Astrocyte (in vitro differentiated cells and primary cell): ENCODE data around the gene DPH6.

Experiments
- EZH2 ChIP-seq: IDR thresholded peaks from 2 replicates; pipeline ENCODE4 v1.6.1; 2012; ENCODE audit warnings: mild to moderate bottlenecking, low read length, inconsistent platforms; ENCODE audit not compliant: insufficient read depth
- TF ChIP-seq, protein P1 (sequence below): IDR thresholded peaks from 2 replicates; pipeline ENCODE4 v1.5.1; 2011; ENCODE audit warnings: low read depth, mild to moderate bottlenecking, inconsistent platforms, low read length, moderate library complexity; ENCODE audit not compliant: insufficient read depth

DNA sequence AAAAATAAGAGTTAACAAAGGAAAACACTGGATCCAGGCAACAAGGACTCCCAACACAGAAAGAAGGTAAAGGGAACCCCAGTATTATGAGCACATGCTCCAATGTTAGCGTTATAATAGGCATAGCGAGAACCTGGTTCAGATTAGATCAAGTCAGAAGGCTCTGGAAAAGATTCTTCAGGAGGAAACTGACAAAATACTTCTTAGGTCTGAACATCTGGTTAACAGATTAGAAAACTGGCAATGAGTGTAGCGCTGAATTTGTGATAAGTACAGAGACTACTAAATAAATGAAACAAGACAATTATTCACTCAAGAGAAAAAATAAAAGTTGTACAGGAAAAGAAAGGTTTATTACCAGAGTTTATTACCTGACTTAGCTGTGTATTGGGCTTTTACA is 146.1 kb downstream of the DPH6 start:
- TF ChIP-seq, protein P1, sequence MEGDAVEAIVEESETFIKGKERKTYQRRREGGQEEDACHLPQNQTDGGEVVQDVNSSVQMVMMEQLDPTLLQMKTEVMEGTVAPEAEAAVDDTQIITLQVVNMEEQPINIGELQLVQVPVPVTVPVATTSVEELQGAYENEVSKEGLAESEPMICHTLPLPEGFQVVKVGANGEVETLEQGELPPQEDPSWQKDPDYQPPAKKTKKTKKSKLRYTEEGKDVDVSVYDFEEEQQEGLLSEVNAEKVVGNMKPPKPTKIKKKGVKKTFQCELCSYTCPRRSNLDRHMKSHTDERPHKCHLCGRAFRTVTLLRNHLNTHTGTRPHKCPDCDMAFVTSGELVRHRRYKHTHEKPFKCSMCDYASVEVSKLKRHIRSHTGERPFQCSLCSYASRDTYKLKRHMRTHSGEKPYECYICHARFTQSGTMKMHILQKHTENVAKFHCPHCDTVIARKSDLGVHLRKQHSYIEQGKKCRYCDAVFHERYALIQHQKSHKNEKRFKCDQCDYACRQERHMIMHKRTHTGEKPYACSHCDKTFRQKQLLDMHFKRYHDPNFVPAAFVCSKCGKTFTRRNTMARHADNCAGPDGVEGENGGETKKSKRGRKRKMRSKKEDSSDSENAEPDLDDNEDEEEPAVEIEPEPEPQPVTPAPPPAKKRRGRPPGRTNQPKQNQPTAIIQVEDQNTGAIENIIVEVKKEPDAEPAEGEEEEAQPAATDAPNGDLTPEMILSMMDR: no peak
- no peak for TF ChIP-seq EZH2
